MM.1S (cell line): Measurements from ENCODE around the gene KLRC4.

Experiments
- CTCF ChIP-seq: fragments of 300-600 bp; sonication (generic); IDR thresholded peaks from 2 replicates; pipeline ENCODE4 v1.5.1; 2016; ENCODE audit warnings: antibody characterized with exemption, low read length, mixed read lengths
- EZH2 ChIP-seq: fragments of 300-600 bp; sonication (generic); optimal IDR thresholded peaks from 2 replicates; pipeline ENCODE3; 2017; ENCODE audit warnings: low read depth, mild to moderate bottlenecking, antibody characterized with exemption, low read length, mixed read lengths

GRCh38 chr12:10388624-10389413 is 20.7 kb downstream of the KLRC4 start:
- TF ChIP-seq EZH2 = no peak
- TF ChIP-seq CTCF = no peak
